Trophoblast cell (in vitro differentiated cells and primary cell): ENCODE data around the gene KCNH6.

Experiments
- DNase-seq, 2 donors: peaks; one replicate each; pipeline ENCODE4 v3.0.0-alpha.2; 2016
- H2AFZ ChIP-seq: 2 replicates; pipeline ENCODE4 v1.6.1; 2013; ENCODE audit warnings: low read length, moderate library complexity, mild to moderate bottlenecking; ENCODE audit not compliant: insufficient read depth, poor library complexity
- H2AK5ac ChIP-seq: 2 replicates; pipeline ENCODE4 v1.6.1; 2013; ENCODE audit warnings: mild to moderate bottlenecking, low read length
- H2BK120ac ChIP-seq: 2 replicates; pipeline ENCODE4 v1.6.1; 2013; ENCODE audit warnings: low read length, mild to moderate bottlenecking, moderate library complexity; ENCODE audit not compliant: insufficient read depth, poor library complexity
- H2BK12ac ChIP-seq: 2 replicates; pipeline ENCODE4 v1.6.1; 2013; ENCODE audit warnings: mild to moderate bottlenecking, low read length, moderate library complexity
- H2BK5ac ChIP-seq: 2 replicates; pipeline ENCODE4 v1.6.1; 2013; ENCODE audit warnings: low read length, low read depth, moderate library complexity, mild to moderate bottlenecking; ENCODE audit not compliant: poor library complexity
- H3K14ac ChIP-seq: 2 replicates; pipeline ENCODE4 v1.6.1; 2013; ENCODE audit warnings: mild to moderate bottlenecking, low read length
- H3K18ac ChIP-seq: 2 replicates; pipeline ENCODE4 v1.6.1; 2013; ENCODE audit warnings: mild to moderate bottlenecking, low read length
- H3K23ac ChIP-seq: 2 replicates; pipeline ENCODE4 v1.6.1; 2013; ENCODE audit warnings: low read length
- H3K27ac ChIP-seq: 2 replicates; pipeline ENCODE4 v1.5.1; 2013; ENCODE audit warnings: low read depth, mild to moderate bottlenecking, inconsistent platforms, low read length, moderate library complexity
- H3K27me3 ChIP-seq: 2 replicates; pipeline ENCODE4 v1.6.1; 2013; ENCODE audit warnings: inconsistent platforms, mild to moderate bottlenecking, low read length, moderate library complexity; ENCODE audit not compliant: insufficient read depth
- H3K36me3 ChIP-seq, 2 experiments: 1 replicate in 1 of 2; 2 replicates in 1 of 2; pipeline ENCODE4 v1.6.1; 2013; ENCODE audit warnings: low read length in 2 of 2, mild to moderate bottlenecking in 2 of 2, moderate library complexity in 1 of 2; ENCODE audit not compliant: insufficient read depth in 2 of 2, control insufficient read depth in 1 of 2
- H3K4ac ChIP-seq: 2 replicates; pipeline ENCODE4 v1.6.1; 2013; ENCODE audit warnings: low read depth, mild to moderate bottlenecking, low read length, moderate library complexity
- H3K4me1 ChIP-seq, 2 experiments: 1 replicate in 1 of 2; 2 replicates in 1 of 2; pipeline ENCODE4 v1.6.1; 2013; ENCODE audit warnings: low read length in 2 of 2, mild to moderate bottlenecking in 2 of 2, moderate library complexity in 1 of 2; ENCODE audit not compliant: insufficient read depth in 2 of 2, control insufficient read depth in 1 of 2
- H3K4me2 ChIP-seq: 2 replicates; pipeline ENCODE4 v1.6.1; 2013; ENCODE audit warnings: inconsistent platforms, mild to moderate bottlenecking, low read length, moderate library complexity
- H3K4me3 ChIP-seq: 2 replicates; pipeline ENCODE4 v1.5.1; 2013; ENCODE audit warnings: mild to moderate bottlenecking, low read depth, low read length, inconsistent platforms
- H3K79me1 ChIP-seq: one replicate; pipeline ENCODE4 v1.6.1; 2013; ENCODE audit warnings: low read length
- H3K79me2 ChIP-seq: 2 replicates; pipeline ENCODE4 v1.6.1; 2013; ENCODE audit warnings: low read length, mild to moderate bottlenecking; ENCODE audit not compliant: control insufficient read depth, insufficient read depth, poor library complexity
- H3K9ac ChIP-seq: 2 replicates; pipeline ENCODE4 v1.6.1; 2013; ENCODE audit warnings: mild to moderate bottlenecking, low read length
- H3K9me3 ChIP-seq: 2 replicates; pipeline ENCODE4 v1.6.1; 2013; ENCODE audit warnings: low read depth, mild to moderate bottlenecking, control low read depth, inconsistent platforms, low read length; ENCODE audit not compliant: insufficient read depth
- H4K12ac ChIP-seq: 2 replicates; pipeline ENCODE4 v1.6.1; 2013; ENCODE audit warnings: low read depth, mild to moderate bottlenecking, low read length, moderate library complexity
- H4K8ac ChIP-seq: 2 replicates; pipeline ENCODE4 v1.6.1; 2013; ENCODE audit warnings: low read depth, mild to moderate bottlenecking, low read length, moderate library complexity
- H4K91ac ChIP-seq: one replicate; pipeline ENCODE4 v1.6.1; 2013; ENCODE audit warnings: low read depth, mild to moderate bottlenecking, low read length, moderate library complexity
- WGBS: extraction: QIAGEN DNeasy Blood & Tissue Kit; methylation state at CpG from one replicate; pipeline ENCODE4 v1.1.7; 2013; ENCODE audit warnings: missing lambda C conversion rate; ENCODE audit not compliant: insufficient read length, insufficient coverage; ENCODE audit errors: extremely low coverage; 5-methylcytosine and 5-hydroxymethylcytosine counted together

Gene KCNH6

GRCh38 chr17:63519972-63520882 is 2.9 kb upstream of the KCNH6 start:
- Histone ChIP-seq H2BK5ac (no peak overlapping the region), H3K27ac (no peak overlapping the region), H3K9ac (no peak overlapping the region), H3K36me3 (no peaks in the 10 kb centered on the region), H3K23ac (no peak overlapping the region), H4K8ac (no peak overlapping the region), H3K18ac (no peak overlapping the region), H3K4me2 (no peak overlapping the region), H3K4me1 (peaks cover 0 to 2% of the 10 kb centered on the region in 2 experiments), H3K79me2 (no peaks in the 10 kb centered on the region), H2AK5ac (no peak overlapping the region), H3K27me3 (no peaks in the 10 kb centered on the region), H3K79me1 (no peaks in the 10 kb centered on the region), H3K4me3 (no peak overlapping the region), H3K4ac (no peak overlapping the region), H2BK120ac (no peak overlapping the region), H3K14ac (no peak overlapping the region), H2AFZ (no peak overlapping the region), H3K9me3 (peaks cover 1% of the 10 kb centered on the region), H2BK12ac (no peak overlapping the region), H4K12ac (no peak overlapping the region), H4K91ac (no peak overlapping the region)
- no peak for DNase-seq
- no CpG with 5 or more reads among the region's 5 CpGs for WGBS

DNA sequence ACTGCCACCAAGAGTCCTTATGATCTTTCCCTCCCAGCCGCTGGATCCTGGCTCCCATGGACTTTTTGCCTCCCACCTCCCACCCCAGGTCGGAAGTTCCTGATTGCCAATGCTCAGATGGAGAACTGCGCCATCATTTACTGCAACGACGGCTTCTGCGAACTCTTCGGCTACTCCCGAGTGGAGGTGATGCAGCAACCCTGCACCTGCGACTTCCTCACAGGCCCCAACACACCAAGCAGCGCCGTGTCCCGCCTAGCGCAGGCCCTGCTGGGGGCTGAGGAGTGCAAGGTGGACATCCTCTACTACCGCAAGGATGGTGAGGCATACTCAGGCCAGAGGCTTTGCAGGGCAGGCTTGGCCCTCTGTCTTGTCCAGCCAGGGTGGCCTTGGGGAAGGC is 893 bp downstream of the KCNH6 start:
- Histone ChIP-seq H3K4me3 (no peak overlapping the region), H4K12ac (no peak overlapping the region), H3K4ac (no peak overlapping the region), H3K27me3 (no peaks in the 10 kb centered on the region), H3K79me1 (no peaks in the 10 kb centered on the region), H3K9ac (no peak overlapping the region), H3K36me3 (no peaks in the 10 kb centered on the region), H3K23ac (no peak overlapping the region), H2AK5ac (no peak overlapping the region), H4K91ac (no peak overlapping the region), H3K27ac (no peak overlapping the region), H2AFZ (no peak overlapping the region), H4K8ac (no peak overlapping the region), H3K9me3 (no peaks in the 10 kb centered on the region), H2BK12ac (no peak overlapping the region), H3K79me2 (no peaks in the 10 kb centered on the region), H3K18ac (no peak overlapping the region), H3K14ac (no peak overlapping the region), H3K4me1 (peaks cover 0 to 2% of the 10 kb centered on the region in 2 experiments), H2BK5ac (no peak overlapping the region), H3K4me2 (no peak overlapping the region), H2BK120ac (no peak overlapping the region)
- no CpG with 5 or more reads among the region's 14 CpGs for WGBS
- DNase-seq: no peak

DNA sequence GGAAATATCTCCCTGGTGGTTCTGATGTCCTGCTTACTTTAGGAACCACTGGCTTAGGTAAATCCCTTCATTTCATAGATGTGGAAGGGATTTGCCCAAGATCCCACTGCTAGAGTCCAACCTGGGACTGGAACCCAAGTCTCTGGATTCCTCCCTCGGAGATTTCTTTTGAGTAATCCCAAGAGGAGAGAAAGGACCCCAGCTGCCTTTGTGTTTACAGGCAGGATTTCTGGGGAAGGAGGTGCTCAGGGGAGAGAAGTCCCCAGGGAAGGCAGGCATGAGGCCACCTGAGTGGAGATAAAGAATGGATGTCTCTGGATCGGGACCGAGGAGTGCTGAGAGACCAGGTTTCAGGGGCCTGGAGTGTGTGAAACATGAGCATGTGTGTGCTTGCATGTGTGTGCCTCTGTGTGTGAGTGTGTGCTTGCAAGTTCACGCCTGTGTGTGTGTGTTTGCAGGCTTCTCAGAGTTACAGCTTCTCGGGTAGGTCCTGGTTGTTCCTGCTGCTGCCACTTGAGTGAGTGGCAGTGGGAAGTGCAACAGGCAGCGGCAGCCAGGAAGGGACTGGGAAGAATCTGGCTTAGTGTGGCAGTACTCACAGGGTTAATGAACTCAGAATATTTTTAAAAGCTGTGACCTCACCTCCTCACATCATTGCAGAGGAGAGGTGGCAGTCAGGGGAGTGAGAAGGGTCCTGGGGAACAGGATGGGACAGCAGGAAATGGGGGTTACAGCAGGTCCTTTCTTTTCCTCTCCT is 2.2 kb downstream of the KCNH6 start:
- no peak overlapping the region for H3K18ac ChIP-seq
- H3K79me2 ChIP-seq: no peaks in the 10 kb centered on the region
- no peaks in the 10 kb centered on the region for H3K79me1 ChIP-seq
- no peak overlapping the region for H2BK5ac ChIP-seq
- no peak overlapping the region for H2BK12ac ChIP-seq
- no peaks in the 10 kb centered on the region for H3K27me3 ChIP-seq
- no peak overlapping the region for H3K27ac ChIP-seq
- no peak overlapping the region for H3K4me3 ChIP-seq
- no CpG with 5 or more reads among the region's 6 CpGs for WGBS
- H4K8ac ChIP-seq: no peak overlapping the region
- H4K91ac ChIP-seq: no peak overlapping the region
- DNase-seq: no peak
- no peak overlapping the region for H3K4me2 ChIP-seq
- peaks cover 0 to 2% of the 10 kb centered on the region in 2 experiments for H3K4me1 ChIP-seq
- no peak overlapping the region for H2AK5ac ChIP-seq
- H3K23ac ChIP-seq: no peak overlapping the region
- H3K9ac ChIP-seq: no peak overlapping the region
- no peak overlapping the region for H3K14ac ChIP-seq
- no peaks in the 10 kb centered on the region for H3K36me3 ChIP-seq
- H2BK120ac ChIP-seq: no peak overlapping the region
- no peak overlapping the region for H2AFZ ChIP-seq
- no peak overlapping the region for H3K4ac ChIP-seq
- H4K12ac ChIP-seq: no peak overlapping the region
- no peaks in the 10 kb centered on the region for H3K9me3 ChIP-seq

GRCh38 chr17:63526861-63527260 is 3.7 kb downstream of the KCNH6 start:
- H2BK120ac ChIP-seq: no peak overlapping the region
- H3K79me2 ChIP-seq: no peaks in the 10 kb centered on the region
- no peak for DNase-seq
- no peak overlapping the region for H3K4ac ChIP-seq
- no peaks in the 10 kb centered on the region for H3K9me3 ChIP-seq
- no peak overlapping the region for H3K27ac ChIP-seq
- no peak overlapping the region for H3K18ac ChIP-seq
- H3K4me2 ChIP-seq: no peak overlapping the region
- H3K9ac ChIP-seq: no peak overlapping the region
- H2AK5ac ChIP-seq: no peak overlapping the region
- no peak overlapping the region for H2AFZ ChIP-seq
- no peaks in the 10 kb centered on the region for H3K79me1 ChIP-seq
- H4K8ac ChIP-seq: no peak overlapping the region
- H2BK5ac ChIP-seq: no peak overlapping the region
- no CpG with 5 or more reads among the region's 5 CpGs for WGBS
- H3K4me1 ChIP-seq: peaks cover 0 to 2% of the 10 kb centered on the region in 2 experiments
- no peak overlapping the region for H4K12ac ChIP-seq
- peak overlapping the region; percentile 20 for H3K4me3 ChIP-seq
- H3K27me3 ChIP-seq: no peaks in the 10 kb centered on the region
- no peak overlapping the region for H3K14ac ChIP-seq
- no peak overlapping the region for H3K23ac ChIP-seq
- H2BK12ac ChIP-seq: no peak overlapping the region
- H3K36me3 ChIP-seq: no peaks in the 10 kb centered on the region
- no peak overlapping the region for H4K91ac ChIP-seq
